H1 (cell line): ENCODE results near the gene PGK1. TPM values are rescaled to one million over a fixed set of nuclear protein-coding genes. Genes with fewer than 3 reads are reported as not detected.

Experiments used
- ASH2L ChIP-seq: fragments of 200-600, 300-600 bp; sonication (generic); IDR thresholded peaks from one replicate; pipeline ENCODE4 v1.7.1; 2017; ENCODE audit warnings: low read length
- BACH1 ChIP-seq: IDR thresholded peaks from 2 replicates; pipeline ENCODE4 v1.6.1; 2012; ENCODE audit warnings: low read length, improper control_type of control experiment
- CEBPB ChIP-seq: IDR thresholded peaks from 2 replicates; pipeline ENCODE4 v1.6.1; 2012; ENCODE audit warnings: low read depth, low read length
- EP300 ChIP-seq, 2 experiments: IDR thresholded peaks; 1 replicate in 1 of 2; 2 replicates in 1 of 2; pipeline ENCODE4 v1.6.1; 2011 to 2012; ENCODE audit warnings: low read depth in 2 of 2, low read length in 2 of 2, mild to moderate bottlenecking in 2 of 2, borderline replicate concordance in 1 of 2, inconsistent platforms in 1 of 2, moderate library complexity in 1 of 2
- EZH2 ChIP-seq: fragments of 200-600 bp; sonication (generic); IDR thresholded peaks from 2 replicates; pipeline ENCODE4 v1.7.1; 2012; ENCODE audit warnings: low read depth, mild to moderate bottlenecking, moderate library complexity, low read length, inconsistent platforms; ENCODE audit not compliant: severe bottlenecking
- GTF2F1 ChIP-seq: IDR thresholded peaks from 2 replicates; pipeline ENCODE4 v1.6.1; 2012; ENCODE audit warnings: low read depth, low read length, improper control_type of control experiment, borderline replicate concordance
- HDAC2 ChIP-seq, 2 experiments: fragments of 300-600 bp in 1 of 2; sonication (generic) in 1 of 2; IDR thresholded peaks; 2 replicates each; pipeline ENCODE4 v1.6.1; 2011 to 2012; ENCODE audit warnings: low read depth in 2 of 2, low read length in 2 of 2, mild to moderate bottlenecking in 2 of 2, moderate library complexity in 2 of 2, borderline replicate concordance in 1 of 2, inconsistent platforms in 1 of 2
- JUND ChIP-seq: IDR thresholded peaks from 2 replicates; pipeline ENCODE4 v1.6.1; 2011; ENCODE audit warnings: mild to moderate bottlenecking, improper control_type of control experiment, low read length
- MAX ChIP-seq: IDR thresholded peaks from 2 replicates; pipeline ENCODE4 v1.6.1; 2012; ENCODE audit warnings: inconsistent platforms
- PHF8 ChIP-seq: fragments of 200-600 bp; sonication (generic); conservative IDR thresholded peaks from 2 replicates; pipeline ENCODE4 v1.7.1; 2012; ENCODE audit warnings: low read depth, mild to moderate bottlenecking, inconsistent platforms, low read length, moderate library complexity
- POLR2A ChIP-seq, 2 experiments: IDR thresholded peaks; 1 replicate in 1 of 2; 2 replicates in 1 of 2; pipeline ENCODE4 v1.6.1; 2011; ENCODE audit warnings: low read depth in 2 of 2, low read length in 2 of 2, mild to moderate bottlenecking in 2 of 2; ENCODE audit errors: control extremely low read depth in 1 of 2
- SIN3A ChIP-seq, 2 experiments: IDR thresholded peaks in 1 of 2; conservative IDR thresholded peaks in 1 of 2; 2 replicates each; pipeline ENCODE4 v1.6.1; 2011 to 2012; ENCODE audit warnings: low read length in 2 of 2, improper control_type of control experiment in 1 of 2, low read depth in 1 of 2, mild to moderate bottlenecking in 1 of 2
- SIX5 ChIP-seq: IDR thresholded peaks from 2 replicates; pipeline ENCODE4 v1.6.1; 2011; ENCODE audit warnings: mild to moderate bottlenecking, low read depth, low read length
- SP2 ChIP-seq: IDR thresholded peaks from 2 replicates; pipeline ENCODE4 v1.6.1; 2012; ENCODE audit warnings: mild to moderate bottlenecking, low read length, inconsistent platforms
- TAF7 ChIP-seq: optimal IDR thresholded peaks from 2 replicates; pipeline ENCODE3; 2011; ENCODE audit warnings: low read depth, mild to moderate bottlenecking, inconsistent platforms, low read length, moderate library complexity, borderline replicate concordance
- TCF12 ChIP-seq: IDR thresholded peaks from 2 replicates; pipeline ENCODE4 v1.6.1; 2011; ENCODE audit warnings: low read depth, mild to moderate bottlenecking, low read length
- ZNF274 ChIP-seq: IDR thresholded peaks from 2 replicates; pipeline ENCODE4 v1.7.0; 2012; ENCODE audit warnings: low read length, borderline replicate concordance; ENCODE audit errors: extremely low read depth
- polyA plus RNA-seq, 7 experiments: library from polyadenylated mRNA; depleted of rRNA in 3 of 7; stranded (reverse) in 5 of 7; unstranded in 2 of 7; fragments of >200 nt in 5 of 7; fragments of 200-250 nt in 2 of 7; gene quantifications; 1 replicate in 5 of 7; 2 replicates in 1 of 7; 4 replicates in 1 of 7; pipeline versions ENCODE4 v1.2.1 to v1.2.3, GENCODE V29; 2011 to 2013; ENCODE audit warnings: missing spikeins in 2 of 7, mixed read lengths in 2 of 7
- total RNA-seq: library from RNA; stranded (reverse); fragmentation: NEBNext Ultra II Directional; extraction: Animal tissue kit (Norgen Biotek cat#: 25700); gene quantifications from 2 replicates; pipeline ENCODE4 v1.2.1, GENCODE V29; 2021
- TF ChIP-seq, protein P1 (sequence below): IDR thresholded peaks from 2 replicates; pipeline ENCODE4 v1.6.1; 2011; ENCODE audit warnings: low read length, improper control_type of control experiment
- TF ChIP-seq, protein P2 (sequence below), 3 experiments: IDR thresholded peaks; 1 replicate in 2 of 3; 2 replicates in 1 of 3; pipeline versions ENCODE4 v1.5.1 to v1.6.1; 2011; ENCODE audit warnings: low read length in 3 of 3, mild to moderate bottlenecking in 3 of 3, inconsistent platforms in 2 of 3, low read depth in 1 of 3, moderate library complexity in 1 of 3; ENCODE audit not compliant: insufficient read depth in 1 of 3; ENCODE audit errors: control extremely low read depth in 1 of 3

The PGK1 gene
- total and polyA plus RNA-seq, 2 of the 8 experiments (the other 6 are each of a cell fraction or from before 2014, with no cell fraction given), result 328 to 427 TPM

GRCh38 chrX:78139160-78140123 lies 35.4 kb downstream of the PGK1 start, which contains the start of gene TAF9B (continued):
- TF ChIP-seq TAF7, result no peak
- TF ChIP-seq EP300 (IDR thresholded peaks at IDR 0.05; ENCODE audit: borderline replicate concordance in 1 of 2, low read depth in 2 of 2, low read length in 2 of 2), result no peak
- TF ChIP-seq, protein P1, sequence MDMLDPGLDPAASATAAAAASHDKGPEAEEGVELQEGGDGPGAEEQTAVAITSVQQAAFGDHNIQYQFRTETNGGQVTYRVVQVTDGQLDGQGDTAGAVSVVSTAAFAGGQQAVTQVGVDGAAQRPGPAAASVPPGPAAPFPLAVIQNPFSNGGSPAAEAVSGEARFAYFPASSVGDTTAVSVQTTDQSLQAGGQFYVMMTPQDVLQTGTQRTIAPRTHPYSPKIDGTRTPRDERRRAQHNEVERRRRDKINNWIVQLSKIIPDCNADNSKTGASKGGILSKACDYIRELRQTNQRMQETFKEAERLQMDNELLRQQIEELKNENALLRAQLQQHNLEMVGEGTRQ, result no peak
- TF ChIP-seq BACH1, result no peak
- TF ChIP-seq GTF2F1, result no peak
- TF ChIP-seq ZNF274, result no peak
- peak; percentile 65 to 85 for TF ChIP-seq POLR2A (IDR thresholded peaks at IDR 0.05; ENCODE audit: control extremely low read depth in 1 of 2, low read depth in 2 of 2, low read length in 2 of 2)
- TF ChIP-seq EZH2, result no peak
- no peak for TF ChIP-seq HDAC2 (IDR thresholded peaks at IDR 0.05; ENCODE audit: borderline replicate concordance in 1 of 2, low read depth in 2 of 2, low read length in 2 of 2)
- no peak for TF ChIP-seq SIX5
- TF ChIP-seq SP2, result no peak
- TF ChIP-seq, protein P2, sequence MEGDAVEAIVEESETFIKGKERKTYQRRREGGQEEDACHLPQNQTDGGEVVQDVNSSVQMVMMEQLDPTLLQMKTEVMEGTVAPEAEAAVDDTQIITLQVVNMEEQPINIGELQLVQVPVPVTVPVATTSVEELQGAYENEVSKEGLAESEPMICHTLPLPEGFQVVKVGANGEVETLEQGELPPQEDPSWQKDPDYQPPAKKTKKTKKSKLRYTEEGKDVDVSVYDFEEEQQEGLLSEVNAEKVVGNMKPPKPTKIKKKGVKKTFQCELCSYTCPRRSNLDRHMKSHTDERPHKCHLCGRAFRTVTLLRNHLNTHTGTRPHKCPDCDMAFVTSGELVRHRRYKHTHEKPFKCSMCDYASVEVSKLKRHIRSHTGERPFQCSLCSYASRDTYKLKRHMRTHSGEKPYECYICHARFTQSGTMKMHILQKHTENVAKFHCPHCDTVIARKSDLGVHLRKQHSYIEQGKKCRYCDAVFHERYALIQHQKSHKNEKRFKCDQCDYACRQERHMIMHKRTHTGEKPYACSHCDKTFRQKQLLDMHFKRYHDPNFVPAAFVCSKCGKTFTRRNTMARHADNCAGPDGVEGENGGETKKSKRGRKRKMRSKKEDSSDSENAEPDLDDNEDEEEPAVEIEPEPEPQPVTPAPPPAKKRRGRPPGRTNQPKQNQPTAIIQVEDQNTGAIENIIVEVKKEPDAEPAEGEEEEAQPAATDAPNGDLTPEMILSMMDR (IDR thresholded peaks at IDR 0.05; ENCODE audit: control extremely low read depth in 1 of 3, insufficient read depth in 1 of 3, low read depth in 1 of 3, low read length in 3 of 3), result no peak
- 0 out of 4 replicates have a peak, but pooled peaks of 1 of the 2 experiments have one; percentile 61 for TF ChIP-seq SIN3A (conservative IDR thresholded peaks at IDR 0.05 in 1 of 2, IDR thresholded peaks at IDR 0.05 in 1 of 2; ENCODE audit: low read depth in 1 of 2, low read length in 2 of 2)
- no peak for TF ChIP-seq ASH2L
- TF ChIP-seq JUND, result no peak
- TF ChIP-seq TCF12, result no peak
- peak; percentile 74 for TF ChIP-seq PHF8
- no peak for TF ChIP-seq CEBPB
- 0 out of 2 replicates have a peak, but pooled peaks have one; percentile 25 for TF ChIP-seq MAX
